Adrenal gland (tissue), 12 donors: ENCODE results near the gene SLIT3. TPM values are rescaled to one million over a fixed set of nuclear protein-coding genes. Genes with fewer than 3 reads are reported as not detected.

Source experiments
- DNase-seq, 7 donors: peaks; one replicate each; pipeline ENCODE4 v3.0.0-alpha.2; 2019 to 2020
- H3K27ac ChIP-seq, 5 donors: fragments of 200-600 bp; sonication (generic) in 4 of 5; 1 replicate in 3 of 5; 2 replicates in 2 of 5; pipeline versions ENCODE4 v1.5.1 to v1.8.0; 2016 to 2020; ENCODE audit warnings: mild to moderate bottlenecking in 1 of 5
- H3K27me3 ChIP-seq: fragments of 200-600 bp; 2 replicates; pipeline ENCODE4 v1.8.0; 2021
- H3K36me3 ChIP-seq, 2 donors: fragments of 200-600 bp; replicated peaks in 1 of 2; 1 replicate in 1 of 2; 2 replicates in 1 of 2; pipeline versions ENCODE4 v1.5.1 to v1.8.0; 2018 to 2022
- H3K4me1 ChIP-seq, 2 donors: fragments of 200-600 bp; replicated peaks in 1 of 2; 1 replicate in 1 of 2; 2 replicates in 1 of 2; pipeline versions ENCODE4 v1.5.1 to v1.8.0; 2018 to 2021
- H3K4me3 ChIP-seq, 4 donors: fragments of 200-600 bp; sonication (generic) in 3 of 4; one replicate each; pipeline ENCODE4 v1.5.1; 2016 to 2018
- H3K9me3 ChIP-seq, 3 donors: fragments of 200-600 bp; sonication (generic) in 1 of 3; replicated peaks in 1 of 3; 1 replicate in 2 of 3; 2 replicates in 1 of 3; pipeline versions ENCODE4 v1.5.1 to v1.8.0; 2016 to 2021
- POLR2A ChIP-seq, 2 donors: fragments of 450-650 bp; IDR thresholded peaks; one replicate each; pipeline ENCODE4 v1.6.1; 2017; ENCODE audit warnings: antibody characterized with exemption in 2 of 2, mild to moderate bottlenecking in 2 of 2, moderate library complexity in 1 of 2
- WGBS, 4 donors: extraction: QIAGEN DNeasy Blood & Tissue Kit in 2 of 4; methylation state at CpG; one replicate each; pipeline versions ENCODE4 v1.1.5 to v1.1.7; 2013 to 2017; 5-methylcytosine and 5-hydroxymethylcytosine counted together
- intact Hi-C, 2 donors: fragments of 100-400 bp; cut with DNase I; formaldehyde crosslinking; loops; one replicate each; pipeline versions ENCODE4 v1.14.1 to v1.15.0; 2022 to 2023
- polyA plus RNA-seq, 3 donors: library from polyadenylated mRNA; stranded (reverse); fragments of 200-250 nt in 2 of 3; fragments of 350-450 nt in 1 of 3; fragmentation: Illumina TruSeq in 1 of 3; extraction: RNeasy Lipid Tissue Mini Kit (QIAGEN cat#74804) in 1 of 3; gene quantifications; one replicate each; pipeline ENCODE4 v1.2.3, GENCODE V29; 2013 to 2014
- total RNA-seq, 9 donors: library from RNA; depleted of rRNA in 4 of 9; stranded (reverse); fragments of >200 nt in 4 of 9; fragments of 120-200 nt in 1 of 9; fragmentation: NEBNext Ultra II Directional in 1 of 9; extraction: Animal tissue kit (Norgen Biotek cat#: 25700) in 1 of 9; gene quantifications; one replicate each; pipeline versions ENCODE4 v1.1.0 to v1.2.4, GENCODE V29; 2013 to 2023
- TF ChIP-seq, protein P1 (sequence below), 6 experiments: fragments of 450-650 bp in 4 of 6; fragments of 200-600 bp in 2 of 6; sonication (generic) in 1 of 6; IDR thresholded peaks; 1 replicate in 5 of 6; 2 replicates in 1 of 6; pipeline versions ENCODE4 v1.5.1 to v1.8.0; 2016 to 2021; ENCODE audit warnings: antibody characterized with exemption in 6 of 6, mild to moderate bottlenecking in 2 of 6, moderate library complexity in 1 of 6
- donor health status: healthy with polysubstance abuse.
- donor health status: Bipolar disorder and iron deficiency.
- donor health status: DM: yes; HTN: yes; CAD: no.
- donor health status: DM: no; HTN: no; CAD: no.
- donor health status: DM: no; HTN: no; CAD: no.
- donor health status: DM: yes; HTN: yes; CAD: no.

The SLIT3 gene
- total and polyA plus RNA-seq, 12 donors, result 10.0 to 94.1 (median 32.8) TPM

DNA sequence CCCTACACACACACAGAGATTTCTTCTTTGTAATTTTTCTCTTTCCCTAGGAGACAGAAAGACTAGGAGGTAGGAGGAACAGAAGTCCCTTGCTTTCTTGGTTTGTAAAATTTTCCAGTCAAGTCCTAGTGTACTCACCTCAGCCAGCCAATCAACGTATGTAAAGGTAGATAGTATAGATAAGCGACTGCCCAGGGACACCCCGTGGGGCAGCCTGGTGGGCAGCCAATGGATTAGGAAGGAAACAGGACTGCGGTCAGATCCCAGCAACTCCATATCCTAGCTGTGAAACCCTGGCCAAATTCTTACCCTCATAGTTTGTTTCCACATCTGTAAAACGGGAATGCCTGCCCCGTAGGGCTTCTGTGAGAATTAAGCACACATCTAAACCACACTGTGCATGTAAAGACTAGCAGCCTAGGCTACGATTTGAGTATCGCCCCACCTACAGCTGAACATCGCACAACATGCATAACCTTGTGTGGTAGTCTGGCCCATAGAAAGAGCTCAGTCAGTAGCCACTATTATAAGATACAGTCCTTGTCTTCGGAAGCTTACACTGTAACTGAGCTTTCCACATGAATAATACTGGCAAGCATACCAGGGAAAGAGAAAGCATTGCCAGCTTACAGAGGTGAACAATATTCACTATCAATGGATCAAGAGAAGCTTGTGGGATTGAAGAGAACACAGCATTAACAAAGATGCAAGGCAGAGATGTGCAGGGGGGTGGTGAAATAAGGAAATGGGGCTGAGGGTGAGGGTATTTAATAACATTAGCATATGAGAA, 368.3 kb downstream of the SLIT3 start:
- Histone ChIP-seq H3K4me1 (no peaks in the 10 kb centered on the region), H3K4me3 (no peak overlapping the region), H3K27me3 (no peaks in the 10 kb centered on the region), H3K36me3 (no peaks in the 10 kb centered on the region), H3K27ac (no peak overlapping the region), H3K9me3 (no peaks in the 10 kb centered on the region)
- intact Hi-C loops, result no loop called here
- DNase-seq, result no peak
- WGBS, 4 donors, result 71 to 86% (median 80%) methylated on average over 10 of the region's 10 CpGs
- TF ChIP-seq POLR2A (IDR thresholded peaks at IDR 0.05), result no peak
- TF ChIP-seq, protein P1, sequence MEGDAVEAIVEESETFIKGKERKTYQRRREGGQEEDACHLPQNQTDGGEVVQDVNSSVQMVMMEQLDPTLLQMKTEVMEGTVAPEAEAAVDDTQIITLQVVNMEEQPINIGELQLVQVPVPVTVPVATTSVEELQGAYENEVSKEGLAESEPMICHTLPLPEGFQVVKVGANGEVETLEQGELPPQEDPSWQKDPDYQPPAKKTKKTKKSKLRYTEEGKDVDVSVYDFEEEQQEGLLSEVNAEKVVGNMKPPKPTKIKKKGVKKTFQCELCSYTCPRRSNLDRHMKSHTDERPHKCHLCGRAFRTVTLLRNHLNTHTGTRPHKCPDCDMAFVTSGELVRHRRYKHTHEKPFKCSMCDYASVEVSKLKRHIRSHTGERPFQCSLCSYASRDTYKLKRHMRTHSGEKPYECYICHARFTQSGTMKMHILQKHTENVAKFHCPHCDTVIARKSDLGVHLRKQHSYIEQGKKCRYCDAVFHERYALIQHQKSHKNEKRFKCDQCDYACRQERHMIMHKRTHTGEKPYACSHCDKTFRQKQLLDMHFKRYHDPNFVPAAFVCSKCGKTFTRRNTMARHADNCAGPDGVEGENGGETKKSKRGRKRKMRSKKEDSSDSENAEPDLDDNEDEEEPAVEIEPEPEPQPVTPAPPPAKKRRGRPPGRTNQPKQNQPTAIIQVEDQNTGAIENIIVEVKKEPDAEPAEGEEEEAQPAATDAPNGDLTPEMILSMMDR (IDR thresholded peaks at IDR 0.05), result no peak

DNA sequence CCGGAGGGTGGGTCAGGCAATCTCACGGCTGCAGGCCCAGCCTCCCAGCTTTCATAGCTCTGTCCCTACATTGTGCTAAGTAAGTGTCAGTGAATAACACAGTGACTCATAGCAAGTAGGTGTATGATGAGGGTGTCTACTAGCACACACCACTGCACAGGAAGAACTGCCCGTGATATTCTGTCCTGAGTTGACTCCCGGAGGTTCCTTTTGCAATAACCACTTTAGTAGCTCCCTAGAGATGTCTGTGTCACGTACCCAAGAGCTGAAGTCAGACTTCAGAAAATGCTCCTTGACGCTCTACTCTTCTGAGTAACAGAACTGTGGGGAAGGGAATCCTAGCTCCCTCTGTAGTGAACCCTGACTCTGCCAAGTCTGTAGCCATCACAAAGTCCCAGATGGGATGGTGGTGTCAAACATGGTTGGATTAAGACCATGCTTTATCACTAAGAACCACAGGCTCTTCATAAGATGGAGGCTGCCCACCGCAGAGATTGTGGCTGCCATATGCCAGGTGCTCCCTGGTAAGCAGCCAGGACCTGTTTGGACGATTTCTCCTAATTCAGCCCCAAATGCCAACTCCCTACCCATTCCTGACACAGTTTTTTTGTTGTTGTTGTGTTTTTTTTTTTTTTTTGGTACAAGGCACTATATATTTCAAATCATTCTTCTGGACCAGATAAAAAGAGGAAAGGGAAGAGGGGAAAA, 369.1 kb downstream of the SLIT3 start:
- H3K4me1 ChIP-seq, result no peaks in the 10 kb centered on the region
- no peak for TF ChIP-seq POLR2A (IDR thresholded peaks at IDR 0.05)
- TF ChIP-seq, protein P1 (IDR thresholded peaks at IDR 0.05), result no peak
- no peaks in the 10 kb centered on the region for H3K9me3 ChIP-seq
- no peak overlapping the region for H3K27ac ChIP-seq
- DNase-seq, result no peak
- no peaks in the 10 kb centered on the region for H3K27me3 ChIP-seq
- no peak overlapping the region for H3K4me3 ChIP-seq
- intact Hi-C loops, result no loop called here
- no peaks in the 10 kb centered on the region for H3K36me3 ChIP-seq
- WGBS, 4 donors, result 75 to 84% (median 81%) methylated on average over 8 of the region's 8 CpGs

DNA sequence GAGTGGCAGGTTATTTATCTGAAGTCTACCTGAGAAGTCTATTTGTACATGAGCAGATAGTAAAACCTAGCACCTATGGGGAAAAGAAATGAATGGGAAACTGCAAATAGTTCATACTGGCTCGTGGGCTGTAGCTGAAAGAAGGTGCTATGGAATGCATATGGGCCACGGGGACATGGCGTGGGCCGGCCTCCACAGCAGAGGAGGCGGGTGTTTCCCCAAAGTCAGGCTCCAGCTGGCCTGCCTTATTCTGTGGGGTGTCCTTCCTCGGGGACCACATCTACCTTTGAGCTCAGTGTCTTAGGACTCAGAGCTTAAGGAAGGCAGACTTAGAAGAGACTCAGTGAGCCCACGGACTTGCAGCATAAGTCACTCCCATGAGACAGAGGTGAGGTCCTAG, 371.3 kb downstream of the SLIT3 start:
- TF ChIP-seq, protein P1 (IDR thresholded peaks at IDR 0.05), result no peak
- TF ChIP-seq POLR2A (IDR thresholded peaks at IDR 0.05), result no peak
- WGBS, 4 donors, result 86 to 91% (median 88%) methylated on average over 6 to 7 of the region's 7 CpGs

DNA sequence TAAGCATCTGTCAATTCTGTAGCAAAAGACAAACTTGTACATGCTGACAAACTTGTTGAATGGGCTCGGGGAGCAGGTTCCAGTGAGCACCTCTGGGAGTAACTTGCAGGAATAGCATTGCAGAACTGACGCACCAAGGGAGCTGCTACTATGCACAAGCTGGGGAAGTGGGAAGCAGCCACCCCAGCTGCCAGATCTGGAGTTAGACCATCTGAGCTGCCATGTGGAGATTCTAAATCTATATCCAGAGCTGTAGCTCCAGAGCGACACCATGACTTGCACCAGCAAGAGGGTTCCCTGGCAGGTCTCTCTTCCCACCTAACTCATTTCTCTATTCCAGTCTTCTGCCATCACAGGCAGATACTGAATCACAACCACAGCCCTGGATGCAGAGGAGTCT, 375.8 kb downstream of the SLIT3 start:
- Histone ChIP-seq H3K4me1 (no peaks in the 10 kb centered on the region), H3K27me3 (no peaks in the 10 kb centered on the region), H3K9me3 (no peaks in the 10 kb centered on the region), H3K27ac (no peak overlapping the region), H3K4me3 (no peak overlapping the region), H3K36me3 (no peaks in the 10 kb centered on the region)
- TF ChIP-seq POLR2A (IDR thresholded peaks at IDR 0.05), result no peak
- TF ChIP-seq, protein P1 (IDR thresholded peaks at IDR 0.05), result no peak
- DNase-seq, result no peak
- intact Hi-C loops, result no loop called here
- WGBS, 4 donors, result 72 to 84% (median 81%) methylated on average over 3 of the region's 3 CpGs

More for the DNA sequence above, 371.3 kb downstream of the SLIT3 start:
- Histone ChIP-seq H3K4me1 (no peaks in the 10 kb centered on the region), H3K4me3 (no peak overlapping the region), H3K27ac (no peak overlapping the region), H3K36me3 (no peaks in the 10 kb centered on the region), H3K27me3 (no peaks in the 10 kb centered on the region), H3K9me3 (no peaks in the 10 kb centered on the region)
- intact Hi-C loops, result no loop called here
- no peak for DNase-seq
